ENCODE data around the gene RAI1.

Gene RAI1

DNA sequence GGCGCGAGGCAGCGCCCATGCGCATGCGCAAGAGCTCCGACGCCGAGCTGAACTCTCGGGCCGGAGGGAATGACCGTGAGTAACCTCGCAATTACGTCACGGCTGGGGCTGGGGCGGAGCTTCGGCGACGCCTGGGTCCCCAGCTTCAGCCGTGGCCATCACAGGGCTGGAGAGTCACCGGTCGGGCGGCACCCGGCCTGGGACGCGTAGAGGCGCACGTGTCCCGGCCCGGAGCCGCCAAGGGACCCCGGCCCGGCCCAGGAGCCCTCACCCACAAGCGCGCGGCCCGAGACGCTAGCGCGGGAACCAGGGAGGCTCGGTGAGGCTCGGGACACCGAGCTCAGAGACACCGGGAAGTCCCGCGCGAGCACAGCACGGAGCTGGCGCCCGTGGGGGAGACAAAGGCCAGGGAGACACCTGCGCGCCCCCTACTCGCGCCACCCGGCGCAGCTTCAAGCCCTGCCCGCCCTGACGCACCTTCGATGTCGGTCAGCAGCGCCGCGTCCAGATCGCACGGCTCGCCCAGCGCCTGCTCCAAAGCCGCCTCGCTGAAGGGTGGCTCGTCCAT is 155.1 kb downstream of the RAI1 start:
- DNase-seq: peak; percentile 59

DNA sequence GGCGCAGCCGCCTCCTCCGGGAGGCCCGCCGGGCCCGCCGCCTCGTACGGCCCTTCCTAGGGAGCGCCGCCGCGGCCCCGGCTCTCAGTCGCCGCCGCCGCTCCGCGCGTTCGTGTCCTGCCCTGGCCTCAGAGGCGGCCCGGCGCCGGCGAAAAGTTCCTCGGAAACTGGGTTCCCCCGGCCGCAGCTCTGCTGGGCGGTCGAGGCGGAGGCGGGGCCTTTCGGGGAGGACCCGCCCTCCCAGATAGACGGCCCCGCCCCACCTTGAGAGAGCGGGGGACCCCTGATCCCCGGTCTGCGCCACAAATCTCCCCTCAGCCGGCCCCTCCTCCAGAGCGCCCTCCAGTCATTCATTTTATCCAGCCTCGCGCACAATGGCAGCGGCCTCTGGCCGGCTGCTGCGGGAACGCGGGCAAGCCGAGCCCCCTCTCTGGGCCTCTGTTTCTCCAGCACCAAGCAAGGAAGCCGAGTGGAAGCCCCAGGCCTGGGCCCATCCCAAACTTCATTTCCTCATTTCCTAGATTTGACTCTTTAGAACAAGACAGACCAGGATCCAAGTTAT is 155.6 kb downstream of the RAI1 start, which contains the start of gene SREBF1:
SREBF1 (minus strand) TSS at position 169 of the 562 bp plus-strand sequence. CDS start 169 bp downstream, outside the sequence.
- DNase-seq: no peak

DNA sequence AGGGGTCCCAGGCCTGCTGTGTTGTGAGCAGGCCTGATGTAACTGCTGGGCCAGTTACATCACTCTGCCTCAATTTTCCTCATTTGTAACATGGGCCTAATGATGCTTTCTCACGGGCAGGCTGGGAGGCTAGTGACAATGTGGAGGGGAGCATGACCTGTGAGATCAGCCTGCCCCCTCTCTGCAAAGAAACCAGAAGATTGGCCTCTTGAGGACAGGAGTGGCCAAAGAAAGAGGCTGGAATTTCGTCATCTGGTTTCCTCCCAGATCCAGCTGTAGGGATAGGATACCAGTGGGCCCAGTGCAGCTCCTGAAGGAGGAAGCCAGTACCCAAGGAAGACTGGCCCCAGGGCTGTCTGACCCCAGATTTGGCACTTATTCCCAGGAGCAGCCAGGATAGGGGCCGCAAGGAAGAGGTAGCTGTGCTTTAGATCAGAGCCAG is 156.1 kb downstream of the RAI1 start:
- no peak for DNase-seq

DNA sequence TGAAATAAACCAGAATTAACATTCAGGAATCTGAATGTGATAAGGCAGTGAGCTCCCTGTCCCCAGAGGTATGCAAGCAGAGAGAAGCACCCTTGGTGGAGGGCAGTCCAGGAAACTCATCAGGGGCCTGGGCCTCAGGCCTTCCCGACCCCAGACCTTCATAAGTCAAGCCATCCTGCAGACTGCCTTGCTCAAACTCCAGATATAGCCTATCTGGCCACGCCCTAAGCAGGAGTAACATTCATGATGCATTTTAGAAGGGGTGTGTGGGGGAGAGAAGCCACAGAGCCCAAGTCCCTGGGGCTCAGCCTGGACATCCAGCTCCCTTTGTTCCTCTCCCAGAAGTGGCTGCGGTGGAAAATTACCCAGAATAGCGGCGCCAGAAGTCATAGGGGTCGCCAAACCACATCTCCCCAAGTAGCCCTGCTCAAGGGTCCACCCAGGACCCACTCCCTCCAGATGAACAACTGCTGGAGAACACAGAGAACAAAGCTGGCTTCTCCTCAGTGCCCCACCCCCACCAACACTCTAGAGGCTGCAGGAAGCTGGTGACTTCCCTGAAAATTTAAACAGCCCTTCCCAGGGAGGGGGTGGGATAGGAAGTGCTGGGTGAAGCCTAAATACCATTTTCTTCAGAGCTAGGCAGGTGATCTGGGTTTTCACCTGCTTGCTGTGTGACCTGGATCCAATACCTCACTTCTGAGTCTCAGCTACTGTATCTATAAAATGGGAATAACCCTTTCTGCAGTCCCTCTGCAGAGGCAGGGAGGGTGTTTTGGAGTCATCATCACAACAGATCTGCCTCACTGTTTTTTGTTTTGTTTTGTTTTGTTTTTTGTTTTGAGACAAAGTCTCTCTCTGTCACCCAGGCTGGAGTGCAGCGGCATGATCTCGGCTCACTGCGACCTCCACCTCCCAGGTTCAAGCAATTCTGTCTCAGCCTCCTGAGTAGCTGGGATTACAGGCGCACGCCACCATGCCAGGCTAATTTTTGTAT is 157.0 kb downstream of the RAI1 start:
- DNase-seq: no peak

DNA sequence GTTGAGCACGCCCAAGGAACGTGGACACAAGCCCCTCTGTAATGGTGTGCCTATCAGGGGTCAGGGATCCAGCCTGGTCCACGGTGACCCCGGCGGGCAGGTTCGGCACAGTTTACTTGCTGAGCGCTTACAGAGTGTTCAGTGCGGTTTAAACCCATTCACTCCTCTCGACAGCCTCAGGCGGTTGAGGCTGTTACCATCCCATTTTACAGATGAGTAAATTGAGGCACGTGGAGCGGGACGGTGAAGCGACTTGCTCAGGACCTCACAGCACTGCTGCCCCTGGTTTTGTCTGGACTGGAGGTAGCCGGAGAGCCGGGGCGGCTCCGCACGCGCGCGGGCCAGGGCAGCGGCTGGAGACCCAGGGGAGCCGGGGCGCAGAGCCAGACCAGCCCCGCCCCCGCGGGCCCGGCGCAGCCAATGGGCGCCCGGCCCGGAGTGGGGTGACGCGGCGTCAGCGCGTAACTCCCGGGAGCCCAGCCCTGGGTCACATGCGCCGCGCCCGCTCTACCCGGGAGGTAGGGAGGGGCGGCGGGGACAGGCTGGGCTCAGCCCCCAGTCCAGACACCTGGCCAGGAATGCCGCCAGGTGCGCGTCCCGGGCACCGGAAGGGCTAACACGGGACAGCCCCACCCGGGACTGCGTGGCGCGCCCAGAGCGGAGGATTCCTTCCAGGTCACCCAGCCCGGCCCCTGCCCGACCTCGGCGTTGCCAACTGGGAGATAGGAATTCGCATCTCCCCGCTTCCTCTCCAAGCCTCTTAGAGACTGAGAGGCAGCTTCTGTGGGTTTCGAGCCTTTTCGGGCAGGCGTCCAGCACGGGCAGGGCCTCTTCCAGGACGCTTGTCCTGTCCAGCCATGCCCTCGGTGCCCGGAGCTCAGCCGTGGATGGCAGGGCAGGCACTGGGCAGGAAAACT is 158.8 kb downstream of the RAI1 start:
- DNase-seq: no peak

DNA sequence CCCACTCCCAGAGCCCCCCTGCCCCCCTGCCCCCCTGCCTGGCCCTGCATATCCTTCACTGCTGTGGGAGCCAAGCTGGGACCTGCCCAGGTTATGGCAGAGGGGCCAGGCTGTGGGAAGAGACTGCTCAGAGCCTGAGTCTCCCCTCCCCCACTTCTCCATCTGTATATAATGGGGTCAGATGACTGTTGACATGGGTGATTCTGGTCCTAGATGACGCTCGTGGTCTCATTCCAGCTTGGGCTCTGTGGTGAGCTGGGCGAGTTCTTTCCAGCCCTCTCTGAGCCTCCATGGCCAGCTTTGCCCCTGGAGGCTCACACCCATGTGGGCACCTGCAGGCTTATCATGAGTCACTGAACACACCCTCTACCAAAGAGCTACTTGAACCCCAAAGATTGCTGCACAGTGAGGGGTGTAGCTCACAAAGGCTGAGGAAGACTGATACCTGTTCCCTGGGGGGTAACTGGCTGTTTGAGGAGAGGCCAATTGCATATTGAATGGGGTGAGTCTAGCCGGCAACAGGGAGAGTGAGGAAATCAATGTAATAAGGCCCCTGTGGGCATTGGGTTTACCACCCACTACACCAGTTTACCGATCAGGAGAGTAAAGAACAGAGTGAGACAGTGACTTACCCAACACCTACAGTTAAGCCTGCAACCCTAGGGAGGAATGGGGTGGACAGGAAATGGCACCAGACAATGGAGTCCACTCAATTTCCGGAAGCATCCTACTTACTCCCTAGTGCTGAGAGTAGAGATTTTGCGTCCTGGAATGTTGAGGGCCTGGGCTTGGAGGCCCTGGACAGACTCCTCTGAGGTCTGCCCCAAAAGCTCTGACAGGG is 159.7 kb downstream of the RAI1 start:
- DNase-seq: no peak

DNA sequence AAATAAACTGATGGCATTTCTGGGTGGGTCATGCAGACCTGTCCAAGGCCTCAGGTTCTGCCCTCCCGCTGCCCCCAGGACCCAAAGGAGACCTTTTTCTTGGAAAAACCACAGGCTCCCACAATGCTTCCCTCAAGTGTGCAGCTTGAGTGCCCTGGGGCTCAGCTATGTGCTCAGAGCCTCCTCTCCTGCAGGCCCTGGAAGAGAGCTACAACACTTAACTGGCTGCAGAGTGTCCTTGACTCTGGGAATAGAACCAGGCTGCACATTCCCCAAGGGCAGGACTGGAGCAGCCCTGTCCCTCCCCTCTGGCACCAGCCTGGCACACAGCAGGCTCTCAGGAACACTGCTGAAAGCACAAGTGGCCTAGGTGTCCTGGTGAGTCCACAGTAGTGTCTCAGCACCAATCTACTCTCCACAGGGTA is 160.4 kb downstream of the RAI1 start:
- DNase-seq: no peak

DNA sequence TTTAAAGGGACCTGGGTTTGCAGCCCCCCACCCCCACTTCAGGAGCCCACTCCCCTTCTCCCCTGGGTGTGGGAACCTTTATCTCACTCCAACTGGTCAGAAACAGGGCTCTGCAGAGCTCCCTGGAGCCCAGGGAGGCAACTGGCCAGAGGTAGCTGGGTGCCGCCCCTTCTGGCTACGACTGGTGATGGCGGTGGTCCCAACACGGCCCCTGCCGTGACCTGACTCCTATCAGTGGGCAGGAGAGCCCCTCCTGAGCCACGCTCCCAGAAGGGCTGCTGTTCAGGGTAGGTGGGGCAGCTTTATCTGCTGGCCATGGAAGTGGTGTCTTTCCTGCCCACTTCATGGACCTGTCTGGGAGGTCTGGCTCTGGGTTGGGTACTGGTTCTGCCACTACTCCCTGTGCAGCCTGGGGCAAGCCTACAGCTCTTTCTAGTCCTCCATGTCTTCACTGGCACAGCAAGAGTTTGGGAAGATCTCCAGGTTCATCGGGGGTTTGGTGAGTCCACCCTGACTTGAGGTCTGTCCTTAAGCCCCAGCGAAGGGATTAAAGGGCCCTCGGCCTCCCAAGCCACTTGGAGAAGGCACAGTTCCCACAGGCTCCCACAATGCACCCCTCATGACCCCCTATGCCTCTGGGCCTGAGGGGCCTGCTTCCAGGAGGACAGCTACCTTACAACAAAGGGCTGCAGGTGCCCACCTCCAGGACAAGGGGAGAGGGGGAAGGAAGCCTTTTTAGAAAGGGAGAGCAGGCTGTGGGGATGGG is 161.0 kb downstream of the RAI1 start:
- no peak for DNase-seq

DNA sequence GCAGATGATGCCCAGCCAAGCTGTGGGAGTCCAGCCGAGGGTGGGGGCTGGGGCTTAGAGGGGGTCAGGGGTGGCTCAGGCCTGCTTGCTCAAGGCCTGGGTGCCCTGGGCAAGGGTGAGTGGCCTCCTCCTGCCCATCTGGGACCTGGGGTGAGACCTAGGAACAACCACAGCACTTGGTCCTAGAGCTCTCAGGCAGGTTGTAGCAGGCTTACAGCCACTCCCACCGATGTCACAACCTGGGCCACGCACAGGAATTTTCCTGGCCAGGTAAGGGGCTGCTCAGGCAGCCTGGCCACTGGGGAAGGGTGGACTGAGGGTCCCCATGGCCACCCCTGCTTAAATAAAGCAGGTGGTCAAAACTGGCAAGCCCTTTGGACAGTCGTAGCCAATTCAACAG is 161.8 kb downstream of the RAI1 start:
- no peak for DNase-seq

DNA sequence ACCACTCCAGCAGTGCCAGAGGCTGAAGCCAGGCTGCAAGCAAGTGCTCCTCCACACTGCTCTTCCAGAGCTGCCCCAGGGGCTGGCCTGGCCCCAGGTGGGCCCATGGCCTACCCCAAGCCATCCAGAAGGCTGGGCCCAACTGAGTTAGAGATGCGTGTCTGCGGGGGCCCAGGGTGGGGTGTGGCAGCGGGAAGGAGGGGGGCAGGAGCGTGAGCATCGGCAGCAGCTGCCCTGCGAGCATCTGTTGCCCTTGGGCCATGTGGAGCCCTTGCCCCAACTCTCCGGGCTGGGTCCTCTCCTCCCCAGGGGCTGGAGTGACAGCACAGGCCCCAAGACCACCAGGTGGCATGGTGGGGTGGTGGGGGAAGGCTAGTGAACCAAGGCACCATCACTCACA is 162.8 kb downstream of the RAI1 start:
- no peak for DNase-seq

DNA sequence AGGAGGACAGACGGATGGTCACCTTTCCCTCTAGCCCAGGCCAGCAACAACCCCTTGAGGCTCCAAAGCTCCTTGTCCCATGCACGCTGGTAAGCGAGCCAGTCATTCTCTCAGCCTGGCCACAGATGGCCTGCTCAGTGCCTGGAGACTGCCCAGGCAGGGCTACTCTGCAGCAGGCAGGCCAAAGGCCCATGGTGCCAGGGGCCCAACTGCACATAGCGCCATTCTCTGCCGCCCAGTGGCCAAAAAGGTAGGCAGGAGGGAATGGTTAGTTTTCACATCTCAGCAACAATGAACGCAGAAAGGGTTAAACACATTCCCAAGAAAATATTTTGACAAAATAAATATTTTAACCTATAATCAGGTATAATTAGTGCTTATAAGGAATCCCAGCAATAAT is 163.2 kb downstream of the RAI1 start:
- DNase-seq: no peak

DNA sequence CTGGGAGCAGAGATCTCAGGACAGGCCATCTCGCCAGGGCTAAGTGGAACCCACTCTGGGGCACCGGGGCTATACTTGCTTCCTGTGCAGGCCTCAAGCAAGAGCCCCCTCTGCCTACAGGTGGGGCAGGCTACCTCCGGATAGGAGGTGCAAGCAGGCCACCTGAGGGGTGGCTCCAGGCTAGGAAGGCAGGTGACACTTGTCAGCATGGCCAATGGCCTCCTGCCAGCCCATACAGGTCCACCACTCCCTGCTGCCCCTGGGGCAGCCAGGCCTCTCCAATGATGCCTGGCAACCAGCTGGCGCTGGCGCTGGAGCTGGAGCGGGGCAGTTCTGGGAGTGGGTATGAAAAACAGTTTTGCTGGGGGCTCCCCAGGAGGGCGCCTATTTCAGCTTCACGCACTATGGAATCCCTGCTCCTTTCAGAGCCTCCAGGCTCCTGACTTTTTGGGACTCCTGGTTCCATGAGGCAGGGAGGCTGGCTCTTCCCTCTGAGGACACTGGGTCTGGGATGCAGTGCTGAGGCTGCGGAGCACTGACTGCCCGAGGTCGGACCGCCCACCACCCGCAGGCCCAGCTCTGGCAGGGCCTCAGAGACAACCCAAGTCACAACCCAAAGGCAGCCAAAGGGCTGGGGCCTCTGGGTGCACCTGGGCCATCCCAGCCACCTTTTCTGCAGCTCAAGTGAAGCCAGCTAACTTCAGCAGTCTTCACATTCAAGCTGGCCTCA is 164.0 kb downstream of the RAI1 start:
- no peak for DNase-seq

DNA sequence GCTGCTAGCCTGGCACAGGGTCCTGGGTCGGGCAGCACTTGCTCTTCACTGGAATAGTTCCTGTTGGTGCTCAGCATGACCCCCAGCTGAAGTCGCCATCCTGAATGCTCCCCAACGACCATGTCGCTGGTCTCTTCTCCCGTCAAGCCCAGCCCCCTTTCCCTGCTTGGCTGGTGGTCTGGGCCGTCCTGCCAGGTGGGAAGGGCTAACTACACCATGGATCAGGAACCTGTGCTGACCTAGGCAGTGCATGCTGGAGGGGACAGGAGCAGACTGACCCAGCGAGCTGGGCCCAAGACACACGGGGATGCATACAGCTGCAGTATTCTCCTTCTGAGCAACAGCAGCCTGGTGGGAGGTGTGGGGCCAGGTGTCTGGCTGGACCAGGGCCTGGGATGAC is 164.7 kb downstream of the RAI1 start:
- DNase-seq: no peak

DNA sequence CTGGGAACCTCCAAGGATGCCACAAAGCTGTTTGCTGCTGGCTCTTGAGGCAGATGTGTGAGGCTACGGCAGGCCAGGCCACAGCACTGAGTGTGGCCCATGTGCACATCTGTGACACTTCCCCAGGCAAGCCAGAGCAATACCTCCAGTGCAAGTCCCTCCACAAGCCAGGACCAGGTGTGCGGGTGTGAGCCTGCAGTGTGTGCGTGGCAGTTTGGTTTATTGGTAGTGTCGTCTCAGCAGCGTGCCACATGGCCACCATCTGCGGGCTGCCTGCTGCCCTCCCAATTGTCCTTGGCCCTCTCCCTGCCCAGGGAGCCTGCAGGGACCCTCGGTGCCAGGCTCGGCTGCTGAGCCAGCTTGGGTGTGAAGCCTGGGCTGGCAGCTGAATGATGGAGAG is 165.4 kb downstream of the RAI1 start:
- DNase-seq: no peak

DNA sequence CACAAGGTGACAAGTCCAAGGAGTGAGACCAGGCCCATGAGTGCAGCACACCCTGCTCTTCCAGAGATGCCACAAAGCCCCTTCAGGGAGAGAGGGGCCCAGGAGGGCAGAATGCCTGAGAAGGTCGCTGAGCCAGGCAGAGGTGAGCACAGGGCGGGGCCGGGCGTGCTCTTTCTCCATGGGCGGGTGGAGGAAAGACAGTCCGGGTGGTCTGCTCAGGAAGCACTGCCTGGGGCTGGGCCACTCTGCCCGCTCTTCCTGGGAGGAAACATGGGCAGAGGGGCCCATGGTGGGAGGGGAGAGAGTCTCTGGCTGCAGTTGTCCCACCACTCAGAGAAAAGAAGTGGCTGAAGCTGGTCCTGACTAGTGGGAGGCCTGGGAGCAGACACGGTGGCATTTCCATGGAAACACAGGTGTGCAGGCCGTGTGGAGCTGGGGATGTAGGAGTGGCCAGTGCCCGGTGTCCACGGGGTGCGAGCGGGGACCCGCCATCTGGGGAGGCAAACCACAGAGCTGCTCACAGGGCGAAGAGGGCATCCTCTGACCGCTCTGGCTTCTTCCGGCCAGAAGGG is 165.9 kb downstream of the RAI1 start:
- no peak for DNase-seq

DNA sequence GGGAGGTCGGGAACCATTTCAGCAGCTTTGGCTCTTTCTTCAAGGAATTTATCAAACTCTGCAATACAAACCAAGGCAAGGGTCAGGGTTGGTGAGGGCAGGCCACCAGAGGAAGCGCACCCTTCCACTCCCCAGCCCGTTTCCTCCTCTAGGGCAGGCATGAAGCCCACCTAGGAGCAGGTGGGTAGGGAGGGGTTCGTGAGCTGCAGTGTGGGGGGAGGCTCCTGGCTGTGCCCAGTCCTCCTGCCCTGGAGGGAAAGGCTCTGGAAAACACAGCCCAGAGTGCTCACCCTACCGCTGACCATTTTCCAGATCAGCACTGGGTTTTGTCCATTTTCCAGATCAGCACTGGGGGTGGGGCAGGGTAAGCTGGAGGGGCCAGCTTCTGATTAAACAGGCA is 166.5 kb downstream of the RAI1 start:
- no peak for DNase-seq

DNA sequence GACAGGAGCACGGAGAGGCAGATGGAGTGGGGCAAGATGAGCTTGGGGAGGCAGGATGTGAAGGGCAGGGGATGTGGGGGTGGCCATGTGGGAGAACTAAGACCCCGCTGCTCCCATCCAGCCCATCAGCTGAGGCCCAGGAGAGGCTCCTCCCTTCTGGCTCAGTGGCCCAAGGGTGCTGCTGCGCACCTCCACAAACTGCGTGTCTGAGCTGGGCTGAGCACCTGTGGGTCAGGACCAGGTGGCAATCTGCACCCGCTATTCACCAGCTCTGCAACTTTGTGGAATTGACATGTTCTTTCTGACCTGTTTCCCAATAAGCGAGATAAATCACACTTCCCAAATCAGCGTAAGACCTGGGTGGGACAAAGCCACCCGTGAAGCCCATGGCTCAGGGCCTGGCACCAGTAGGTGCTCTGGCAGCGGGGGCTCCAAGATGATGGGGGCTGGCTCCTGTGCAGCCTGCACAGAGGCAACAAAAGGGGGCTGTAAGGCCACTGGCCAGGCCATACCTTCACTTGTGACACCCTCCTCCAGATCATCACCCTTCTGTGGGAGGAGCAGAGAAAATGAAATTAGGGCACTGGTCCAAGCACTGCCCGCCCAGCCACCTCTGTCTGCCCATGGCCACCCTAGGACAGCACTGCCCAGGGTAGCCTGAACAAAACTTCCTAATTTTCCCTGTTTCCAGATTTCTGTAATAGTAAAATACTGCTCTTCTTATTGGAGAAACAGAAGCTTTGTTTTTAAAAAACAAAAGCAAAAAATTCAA is 167.2 kb downstream of the RAI1 start:
- no peak for DNase-seq

DNA sequence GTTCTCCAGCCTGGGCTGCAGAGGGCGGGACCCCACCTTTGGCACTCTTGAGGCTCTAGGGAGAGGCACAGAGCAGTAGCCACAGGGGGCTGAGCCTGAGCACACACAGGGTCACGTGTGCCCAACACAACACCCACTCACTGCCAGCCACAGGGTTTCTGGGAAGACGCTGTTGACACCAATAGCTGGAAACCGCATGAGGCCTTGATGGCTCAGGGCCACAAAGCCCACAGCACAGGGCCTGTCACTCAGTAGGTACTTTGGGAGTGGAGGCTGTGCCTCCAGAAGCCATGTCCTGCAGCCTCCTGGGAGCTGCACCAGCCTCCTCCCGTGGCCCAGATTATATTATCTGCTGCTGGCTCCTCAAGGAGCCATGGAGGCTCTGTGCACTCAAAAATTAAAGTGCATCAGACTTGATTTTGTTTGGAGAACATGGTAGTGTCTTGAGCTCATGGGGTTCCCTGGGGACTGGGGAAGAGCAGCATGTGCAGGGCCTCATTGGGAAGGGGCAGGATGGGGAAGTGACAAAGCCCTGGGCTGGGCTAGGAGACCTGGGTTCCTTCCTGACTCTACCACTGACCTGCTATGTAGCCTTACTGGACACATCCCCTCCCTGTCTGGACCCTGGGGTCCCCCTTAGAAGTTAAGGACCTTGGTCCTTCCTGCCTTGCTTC is 168.0 kb downstream of the RAI1 start:
- DNase-seq: no peak

Data from KG1 (cell line).